Bronchial epithelial cell (primary cell): ENCODE results near the gene AMMECR1L. TPM values are rescaled to one million over a fixed set of nuclear protein-coding genes. Genes with fewer than 3 reads are reported as not detected.

Experiments
- DNase-seq: peaks from one replicate; pipeline ENCODE4 v3.0.0-alpha.2; 2010; ENCODE audit warnings: low read depth
- FAIRE-seq: peaks from 2 replicates; lab custom pipeline; 2011; peaks lifted over from hg19 to GRCh38; lab: Jason Lieb, UNC
- H3K27me3 ChIP-seq: 2 replicates; pipeline ENCODE4 v1.5.1; 2011; ENCODE audit warnings: low read length; ENCODE audit not compliant: control insufficient read depth, insufficient read depth
- H3K36me3 ChIP-seq: 2 replicates; pipeline ENCODE4 v1.5.1; 2011; ENCODE audit warnings: low read length; ENCODE audit not compliant: control insufficient read depth, insufficient read depth
- H3K4me3 ChIP-seq: 2 replicates; pipeline ENCODE4 v1.5.1; 2011; ENCODE audit warnings: mild to moderate bottlenecking, low read depth, low read length, control low read depth
- CTCF ChIP-seq: IDR thresholded peaks from 2 replicates; pipeline ENCODE4 v1.5.1; 2011; ENCODE audit warnings: mild to moderate bottlenecking, moderate library complexity, low read length, control low read depth, inconsistent platforms; ENCODE audit not compliant: insufficient read depth, severe bottlenecking
- total RNA-seq: library from RNA; depleted of rRNA; stranded (reverse); fragments of >200 nt; gene quantifications from 2 replicates; pipeline ENCODE4 v1.2.1, GENCODE V29; 2014

AMMECR1L gene
- total RNA-seq, 1 donor from 2014 or later: 31.6 TPM

GRCh38 chr2:127879899-127880298 is 5.9 kb downstream of the AMMECR1L start:
- DNase-seq (no peak), FAIRE-seq (no peak)
- Histone ChIP-seq H3K36me3 (peaks cover 5% of the 10 kb centered on the region), H3K4me3 (no peak overlapping the region), H3K27me3 (no peaks in the 10 kb centered on the region)
- TF ChIP-seq CTCF: no peak

GRCh38 chr2:127877626-127878025 is 8.1 kb downstream of the AMMECR1L start:
- H3K36me3 ChIP-seq: peaks cover 14% of the 10 kb centered on the region
- DNase-seq: peak; percentile 12

GRCh38 chr2:127877136-127877535 is 8.6 kb downstream of the AMMECR1L start:
- no peak for FAIRE-seq
- Histone ChIP-seq H3K36me3 (peaks cover 15% of the 10 kb centered on the region), H3K4me3 (no peak overlapping the region), H3K27me3 (no peaks in the 10 kb centered on the region)
- no peak for DNase-seq
- no peak for TF ChIP-seq CTCF

More at GRCh38 chr2:127877626-127878025, 8.1 kb downstream of the AMMECR1L start:
- H3K4me3 ChIP-seq: no peak overlapping the region
- FAIRE-seq: no peak
- TF ChIP-seq CTCF: no peak
- no peaks in the 10 kb centered on the region for H3K27me3 ChIP-seq

GRCh38 chr2:127874378-127875269 is 11.1 kb downstream of the AMMECR1L start:
- peaks cover 19% of the 10 kb centered on the region for H3K36me3 ChIP-seq
- FAIRE-seq (no peak), DNase-seq (no peak)
- no peak for TF ChIP-seq CTCF
- H3K27me3 ChIP-seq: no peaks in the 10 kb centered on the region
- no peak overlapping the region for H3K4me3 ChIP-seq

- Histone ChIP-seq H3K27me3 (no peaks in the 10 kb centered on the region), H3K36me3 (peaks cover 21% of the 10 kb centered on the region), H3K4me3 (no peak overlapping the region)
- FAIRE-seq: no peak
- no peak for DNase-seq
- no peak for TF ChIP-seq CTCF
These were observed 12.0 kb downstream of the AMMECR1L start for GRCh38 chr2:127873707-127874303.
